HCT116 (cell line): ENCODE data around the gene GSAP. TPM values are rescaled to one million over a fixed set of nuclear protein-coding genes. Genes with fewer than 3 reads are reported as not detected.

Source experiments
- ATAC-seq: fragments of 200-7000 bp; cut with Tn5 transposase; 2 replicates; pipeline ENCODE4 v1.9.1; 2020; ENCODE audit warnings: mild to moderate bottlenecking, moderate library complexity
- BruUV-seq: library from RNA; stranded (reverse); fragments of 400-500 nt; replicated peaks from 2 replicates; lab custom pipeline; 2021; lab: Mats Ljungman, UMichigan
- CTCF ChIA-PET: fragments of 300-600 bp; sonication (Branson Sonifier 250); formaldehyde crosslinking; loops from one replicate; lab custom pipeline; 2021; ENCODE audit warnings: antibody characterized with exemption; lab: Charles Lee
- POLR2A ChIA-PET: fragments of 300-600, 350-600 bp; sonication (Branson Sonifier 250); formaldehyde crosslinking; loops from one replicate; lab custom pipeline; 2021; ENCODE audit warnings: antibody characterized with exemption; lab: Charles Lee
- RAD21 ChIA-PET, 2 experiments: fragments of 300-600 bp; sonication (Branson Sonifier 250); formaldehyde crosslinking; loops; one replicate each; lab custom pipeline; 2023; ENCODE audit warnings: low total read pairs in 2 of 2; ENCODE audit not compliant: uncharacterized antibody in 2 of 2, unreplicated experiment in 2 of 2, low non-redundant PET in 1 of 2; lab: Charles Lee
- DNase-seq: peaks from one replicate; pipeline ENCODE4 v3.0.0-alpha.2; 2010; ENCODE audit warnings: low read depth, low spot score
- H2AFZ ChIP-seq: fragments of 200-600 bp; shearing (Covaris generic), sonication (generic); 2 replicates; pipeline ENCODE4 v1.6.1; 2017; ENCODE audit warnings: low read depth, mixed run types, mixed read lengths, antibody characterized with exemption, low read length; ENCODE audit not compliant: poor library complexity, severe bottlenecking
- H3K27ac ChIP-seq: 2 replicates; pipeline ENCODE4 v1.5.1; 2012; ENCODE audit warnings: low read depth, low read length
- H3K27me3 ChIP-seq: fragments of 200-600 bp; sonication (generic); 2 replicates; pipeline ENCODE4 v1.6.1; 2016; ENCODE audit warnings: mixed run types, low read length, mixed read lengths; ENCODE audit not compliant: insufficient read depth
- H3K36me3 ChIP-seq, 2 experiments: fragments of 200-500 bp in 1 of 2; fragments of 200-600 bp in 1 of 2; sonication (Bioruptor generic) in 1 of 2; sonication (generic) in 1 of 2; 2 replicates each; pipeline versions ENCODE4 v1.5.1 to v1.6.1; 2014 to 2016; ENCODE audit warnings: low read length in 2 of 2, inconsistent platforms in 1 of 2, mixed read lengths in 1 of 2, mixed run types in 1 of 2; ENCODE audit not compliant: insufficient read depth in 2 of 2, control insufficient read depth in 1 of 2
- H3K4me1 ChIP-seq, 2 experiments: fragments of 200-600 bp in 1 of 2; sonication (generic) in 1 of 2; 2 replicates each; pipeline versions ENCODE4 v1.5.1 to v1.6.1; 2012 to 2017; ENCODE audit warnings: low read length in 2 of 2, inconsistent platforms in 1 of 2, mild to moderate bottlenecking in 1 of 2, mixed read lengths in 1 of 2, mixed run types in 1 of 2, moderate library complexity in 1 of 2; ENCODE audit not compliant: insufficient read depth in 2 of 2, control insufficient read depth in 1 of 2
- H3K4me2 ChIP-seq: fragments of 200-600 bp; sonication (generic); 2 replicates; pipeline ENCODE4 v1.6.1; 2017; ENCODE audit warnings: mixed run types, low read length, mixed read lengths
- H3K4me3 ChIP-seq, 2 experiments: fragments of 200-600 bp in 1 of 2; sonication (generic) in 1 of 2; replicated peaks in 1 of 2; 2 replicates each; pipeline ENCODE4 v1.5.1; 2011 to 2016; ENCODE audit warnings: low read length in 2 of 2, control low read depth in 1 of 2, low read depth in 1 of 2, mild to moderate bottlenecking in 1 of 2, mixed read lengths in 1 of 2, mixed run types in 1 of 2
- H3K79me2 ChIP-seq: fragments of 200-600 bp; sonication (generic); 2 replicates; pipeline ENCODE4 v1.6.1; 2017; ENCODE audit warnings: mild to moderate bottlenecking, mixed run types, low read length, moderate library complexity, mixed read lengths; ENCODE audit not compliant: insufficient read depth
- H3K9ac ChIP-seq: fragments of 200-600 bp; sonication (generic); 2 replicates; pipeline ENCODE4 v1.6.1; 2016; ENCODE audit warnings: low read length, mixed read lengths
- H3K9me2 ChIP-seq: fragments of 200-600 bp; sonication (generic), shearing (Covaris generic); 2 replicates; pipeline ENCODE4 v1.6.1; 2017; ENCODE audit warnings: mixed run types, mild to moderate bottlenecking, moderate library complexity; ENCODE audit not compliant: insufficient read depth
- H3K9me3 ChIP-seq, 2 experiments: fragments of 200-500 bp in 1 of 2; fragments of 200-600 bp in 1 of 2; sonication (Bioruptor generic) in 1 of 2; sonication (generic) in 1 of 2; 2 replicates each; pipeline ENCODE4 v1.6.1; 2014 to 2017; ENCODE audit warnings: low read length in 2 of 2, mixed read lengths in 2 of 2, inconsistent platforms in 1 of 2, low read depth in 1 of 2, mild to moderate bottlenecking in 1 of 2, mixed run types in 1 of 2, moderate library complexity in 1 of 2; ENCODE audit not compliant: control insufficient read depth in 1 of 2, insufficient read depth in 1 of 2
- H4K20me1 ChIP-seq: fragments of 200-600 bp; sonication (generic), shearing (Covaris generic); 2 replicates; pipeline ENCODE4 v1.6.1; 2017; ENCODE audit warnings: mixed run types, mild to moderate bottlenecking, moderate library complexity; ENCODE audit not compliant: insufficient read depth
- ATF3 ChIP-seq: IDR thresholded peaks from 2 replicates; pipeline ENCODE4 v1.6.1; 2012
- CTCF ChIP-seq, 3 experiments: fragments of 200-600 bp in 1 of 3; sonication (generic) in 1 of 3; IDR thresholded peaks in 2 of 3; conservative IDR thresholded peaks in 1 of 3; 2 replicates each; pipeline ENCODE4 v1.5.1; 2012 to 2017; ENCODE audit warnings: low read depth in 2 of 3, low read length in 2 of 3, antibody characterized with exemption in 1 of 3, borderline replicate concordance in 1 of 3, control low read depth in 1 of 3, mild to moderate bottlenecking in 1 of 3, mixed read lengths in 1 of 3, mixed run types in 1 of 3, moderate library complexity in 1 of 3; ENCODE audit not compliant: insufficient read depth in 1 of 3
- EGR1 ChIP-seq: IDR thresholded peaks from 2 replicates; pipeline ENCODE4 v1.6.1; 2012; ENCODE audit warnings: low read depth
- POLR2A ChIP-seq: IDR thresholded peaks from 2 replicates; pipeline ENCODE4 v1.7.0; 2011; ENCODE audit warnings: borderline replicate concordance; ENCODE audit not compliant: insufficient read depth, insufficient read length; ENCODE audit errors: extremely low read depth
- POLR2AphosphoS5 ChIP-seq: IDR thresholded peaks from 2 replicates; pipeline ENCODE4 v1.6.1; 2011; ENCODE audit warnings: mild to moderate bottlenecking, low read depth, low read length, moderate library complexity
- REST ChIP-seq: IDR thresholded peaks from 2 replicates; pipeline ENCODE4 v1.6.1; 2012; ENCODE audit warnings: low read depth
- SIN3A ChIP-seq: IDR thresholded peaks from 2 replicates; pipeline ENCODE4 v1.6.1; 2012; ENCODE audit warnings: low read depth
- SP1 ChIP-seq: IDR thresholded peaks from 2 replicates; pipeline ENCODE4 v1.6.1; 2012; ENCODE audit warnings: low read depth
- SRF ChIP-seq: IDR thresholded peaks from 2 replicates; pipeline ENCODE4 v1.6.1; 2012; ENCODE audit warnings: low read depth
- TCF7L2 ChIP-seq: IDR thresholded peaks from 2 replicates; pipeline ENCODE4 v1.7.0; 2011; ENCODE audit warnings: borderline replicate concordance, inconsistent platforms; ENCODE audit not compliant: insufficient read depth, insufficient read length; ENCODE audit errors: extremely low read depth
- YY1 ChIP-seq: IDR thresholded peaks from 2 replicates; pipeline ENCODE4 v1.6.1; 2011; ENCODE audit warnings: low read length, low read depth, moderate library complexity, mild to moderate bottlenecking; ENCODE audit not compliant: insufficient replicate concordance; ENCODE audit errors: extremely low read depth
- ZNF274 ChIP-seq: fragments of 200-500 bp; sonication (Bioruptor generic); IDR thresholded peaks from 2 replicates; pipeline ENCODE4 v1.6.1; 2014; ENCODE audit warnings: mild to moderate bottlenecking, low read depth, low read length, inconsistent platforms
- intact Hi-C: fragments of 100-400 bp; cut with micrococcal nuclease; formaldehyde crosslinking; loops from 2 replicates; pipeline ENCODE4 v1.10.0; 2022
- total RNA-seq: library from RNA; stranded (reverse); gene quantifications from one replicate; pipeline ENCODE4 v1.2.1, GENCODE V29; 2021; ENCODE audit not compliant: unreplicated experiment

Gene GSAP
- total RNA-seq, 1 experiment from 2014 or later, result not detected

- no peaks in the 10 kb centered on the region for H4K20me1 ChIP-seq
- no peaks in the 10 kb centered on the region for H3K27me3 ChIP-seq
- no peak overlapping the region for H3K4me3 ChIP-seq
- no peaks in the 10 kb centered on the region for H3K9me3 ChIP-seq
- RAD21 ChIA-PET, result no interaction called here
- BruUV-seq, result no TSS peak
- POLR2A ChIA-PET, result no interaction called here
- no peak overlapping the region for H3K4me2 ChIP-seq
- peaks cover 3 to 12% of the 10 kb centered on the region in 2 experiments for H3K4me1 ChIP-seq
- intact Hi-C loops, result no loop called here
- ATAC-seq (no peak), DNase-seq (no peak)
- H3K36me3 ChIP-seq, result no peaks in the 10 kb centered on the region
- no peaks in the 10 kb centered on the region for H3K79me2 ChIP-seq
- no peak overlapping the region for H3K9ac ChIP-seq
- no peak overlapping the region for H3K27ac ChIP-seq
- H3K9me2 ChIP-seq, result no peaks in the 10 kb centered on the region
- no peak for TF ChIP-seq YY1
- TF ChIP-seq POLR2A, result no peak
- TF ChIP-seq CTCF (IDR thresholded peaks at IDR 0.05 in 2 of 3, conservative IDR thresholded peaks at IDR 0.05 in 1 of 3; ENCODE audit: borderline replicate concordance in 1 of 3, insufficient read depth in 1 of 3, low read depth in 2 of 3, low read length in 2 of 3), result no peak
- TF ChIP-seq ZNF274, result no peak
- no peak overlapping the region for H2AFZ ChIP-seq
- CTCF ChIA-PET, result no interaction called here
Measured at GRCh38 chr7:77407906-77408305, 8.2 kb downstream of the GSAP start.

- no peak overlapping the region for H2AFZ ChIP-seq
- no peak overlapping the region for H3K27ac ChIP-seq
- H3K9me2 ChIP-seq, result no peaks in the 10 kb centered on the region
- no peak overlapping the region for H3K9ac ChIP-seq
- DNase-seq, result no peak
- no peaks in the 10 kb centered on the region for H3K79me2 ChIP-seq
- no peak overlapping the region for H3K4me2 ChIP-seq
- H3K9me3 ChIP-seq, result no peaks in the 10 kb centered on the region
- no peaks in the 10 kb centered on the region for H3K27me3 ChIP-seq
- H3K4me3 ChIP-seq, result no peak overlapping the region
- ChIA-PET POLR2A (no interaction called here), CTCF (no interaction called here), RAD21 (no interaction called here)
- peaks cover 3 to 12% of the 10 kb centered on the region in 2 experiments for H3K4me1 ChIP-seq
- H3K36me3 ChIP-seq, result no peaks in the 10 kb centered on the region
- BruUV-seq, result no TSS peak
- intact Hi-C loops, result no loop called here
- ATAC-seq, result no peak
- H4K20me1 ChIP-seq, result no peaks in the 10 kb centered on the region
- no peak for TF ChIP-seq YY1
- no peak for TF ChIP-seq ATF3
- TF ChIP-seq SRF, result no peak
- no peak for TF ChIP-seq TCF7L2
- TF ChIP-seq CTCF (IDR thresholded peaks at IDR 0.05 in 2 of 3, conservative IDR thresholded peaks at IDR 0.05 in 1 of 3; ENCODE audit: borderline replicate concordance in 1 of 3, insufficient read depth in 1 of 3, low read depth in 2 of 3, low read length in 2 of 3), result no peak
- TF ChIP-seq REST, result no peak
- TF ChIP-seq SIN3A, result no peak
- no peak for TF ChIP-seq SP1
- no peak for TF ChIP-seq EGR1
- no peak for TF ChIP-seq POLR2AphosphoS5
Measured at GRCh38 chr7:77406421-77406820, 9.7 kb downstream of the GSAP start.
